Astrocyte (in vitro differentiated cells and primary cell): ENCODE measurements around the gene ABT1.

Experiments
- CTCF ChIP-seq: IDR thresholded peaks from 2 replicates; pipeline ENCODE4 v1.5.1; 2011; ENCODE audit warnings: low read depth, mild to moderate bottlenecking, inconsistent platforms, low read length, moderate library complexity; ENCODE audit not compliant: insufficient read depth
- EZH2 ChIP-seq: IDR thresholded peaks from 2 replicates; pipeline ENCODE4 v1.6.1; 2012; ENCODE audit warnings: mild to moderate bottlenecking, low read length, inconsistent platforms; ENCODE audit not compliant: insufficient read depth

- TF ChIP-seq CTCF: no peak
- TF ChIP-seq EZH2: no peak
These were observed 27.4 kb upstream of the ABT1 start for GRCh38 chr6:26569433-26569764.
